Neutrophil (primary cell): Measurements from ENCODE around the gene CELF2.

ENCODE experiments used
- H3K27ac ChIP-seq: fragments of 200-600 bp; sonication (generic); 2 replicates; pipeline ENCODE4 v1.5.1; 2016; ENCODE audit warnings: mild to moderate bottlenecking, moderate library complexity
- H3K27me3 ChIP-seq: fragments of 200-600 bp; sonication (generic); 2 replicates; pipeline ENCODE4 v1.6.0; 2016; ENCODE audit warnings: mild to moderate bottlenecking
- H3K36me3 ChIP-seq: fragments of 200-600 bp; sonication (generic); 2 replicates; pipeline ENCODE4 v1.5.1; 2017
- H3K4me1 ChIP-seq, 2 experiments: fragments of 200-600 bp in 1 of 2; sonication (generic) in 1 of 2; 1 replicate in 1 of 2; 2 replicates in 1 of 2; pipeline versions ENCODE4 v1.5.1 to v1.6.1; 2013 to 2016; ENCODE audit warnings: low read depth in 1 of 2, low read length in 1 of 2, mild to moderate bottlenecking in 1 of 2, moderate library complexity in 1 of 2; ENCODE audit not compliant: control insufficient read depth in 1 of 2, insufficient read depth in 1 of 2
- H3K4me3 ChIP-seq, 2 experiments: fragments of 200-600 bp in 1 of 2; sonication (generic) in 1 of 2; 1 replicate in 1 of 2; 2 replicates in 1 of 2; pipeline ENCODE4 v1.5.1; 2013 to 2016; ENCODE audit warnings: low read depth in 1 of 2, low read length in 1 of 2, mild to moderate bottlenecking in 1 of 2, moderate library complexity in 1 of 2
- H3K9me3 ChIP-seq: fragments of 200-600 bp; sonication (generic); 2 replicates; pipeline ENCODE4 v1.5.1; 2016
- CTCF ChIP-seq: fragments of 200-600 bp; sonication (generic); IDR thresholded peaks from 2 replicates; pipeline ENCODE4 v1.5.1; 2016; ENCODE audit warnings: antibody characterized with exemption

Gene CELF2

GRCh38 chr10:11209830-11210181 lies 192.1 kb downstream of the CELF2 start:
- H3K4me3 ChIP-seq = peak overlapping the region in 1 of 2 experiments; percentile 5
- H3K27ac ChIP-seq = peak overlapping the region; percentile 44
- no peaks in the 10 kb centered on the region for H3K27me3 ChIP-seq
- H3K4me1 ChIP-seq = peaks cover 73 to 93% of the 10 kb centered on the region in 2 experiments
- H3K36me3 ChIP-seq = peaks cover 71% of the 10 kb centered on the region
- no peak for TF ChIP-seq CTCF
- H3K9me3 ChIP-seq = no peaks in the 10 kb centered on the region

- H3K4me3 ChIP-seq = peak overlapping the region in 1 of 2 experiments; percentile 5
- no peak for TF ChIP-seq CTCF
Observed at GRCh38 chr10:11210211-11210922, 192.7 kb downstream of the CELF2 start.

GRCh38 chr10:11212288-11213085 lies 194.8 kb downstream of the CELF2 start:
- no peak overlapping the region for H3K4me3 ChIP-seq
- peaks cover 79 to 93% of the 10 kb centered on the region in 2 experiments for H3K4me1 ChIP-seq
- peaks cover 66% of the 10 kb centered on the region for H3K36me3 ChIP-seq
- H3K27me3 ChIP-seq = no peaks in the 10 kb centered on the region
- H3K9me3 ChIP-seq = no peaks in the 10 kb centered on the region
- peak overlapping the region; percentile 58 for H3K27ac ChIP-seq
- no peak for TF ChIP-seq CTCF

More at GRCh38 chr10:11210211-11210922, 192.7 kb downstream of the CELF2 start:
- Histone ChIP-seq H3K36me3 (peaks cover 68% of the 10 kb centered on the region), H3K4me1 (peaks cover 79 to 94% of the 10 kb centered on the region in 2 experiments), H3K27ac (peak overlapping the region; percentile 58), H3K9me3 (no peaks in the 10 kb centered on the region), H3K27me3 (no peaks in the 10 kb centered on the region)

GRCh38 chr10:11213137-11213536 lies 195.5 kb downstream of the CELF2 start:
- Histone ChIP-seq H3K9me3 (no peaks in the 10 kb centered on the region), H3K27me3 (no peaks in the 10 kb centered on the region), H3K27ac (peak overlapping the region; percentile 38), H3K36me3 (peaks cover 66% of the 10 kb centered on the region), H3K4me3 (no peak overlapping the region), H3K4me1 (peaks cover 72 to 87% of the 10 kb centered on the region in 2 experiments)
- TF ChIP-seq CTCF = no peak

GRCh38 chr10:11214407-11214806 lies 196.7 kb downstream of the CELF2 start:
- peaks cover 74% of the 10 kb centered on the region for H3K36me3 ChIP-seq
- H3K4me1 ChIP-seq = peaks cover 60 to 74% of the 10 kb centered on the region in 2 experiments
- peak overlapping the region; percentile 53 for H3K27ac ChIP-seq
- no peaks in the 10 kb centered on the region for H3K9me3 ChIP-seq
- TF ChIP-seq CTCF = no peak
- H3K27me3 ChIP-seq = no peaks in the 10 kb centered on the region
- no peak overlapping the region for H3K4me3 ChIP-seq
